Mucosa of descending colon (tissue), 3 donors: Measurements from ENCODE around the gene SLC36A2. TPM values are rescaled to one million over a fixed set of nuclear protein-coding genes. Genes with fewer than 3 reads are reported as not detected.

Source experiments
- ATAC-seq: fragments of 200-7000 bp; cut with Tn5 transposase; one replicate; pipeline ENCODE4 v1.9.1; 2020; ENCODE audit warnings: mild to moderate bottlenecking, moderate library complexity
- DNase-seq, 3 donors: peaks; one replicate each; pipeline ENCODE4 v3.0.0-alpha.2; 2020
- H3K36me3 ChIP-seq: fragments of 200-600 bp; one replicate; pipeline ENCODE4 v1.8.0; 2021; ENCODE audit warnings: low read depth, mild to moderate bottlenecking
- H3K4me1 ChIP-seq: fragments of 200-600 bp; one replicate; pipeline ENCODE4 v1.8.0; 2021; ENCODE audit warnings: low read depth, mild to moderate bottlenecking
- H3K4me3 ChIP-seq: fragments of 200-600 bp; one replicate; pipeline ENCODE4 v1.8.0; 2021; ENCODE audit warnings: mild to moderate bottlenecking
- H3K9me3 ChIP-seq: fragments of 200-600 bp; one replicate; pipeline ENCODE4 v1.8.0; 2021; ENCODE audit warnings: mild to moderate bottlenecking
- CTCF ChIP-seq: fragments of 200-600 bp; IDR thresholded peaks from one replicate; pipeline ENCODE4 v1.8.0; 2022; ENCODE audit warnings: antibody characterized with exemption, mild to moderate bottlenecking
- intact Hi-C, 2 donors: fragments of 100-400 bp; cut with DNase I in 1 of 2; cut with micrococcal nuclease in 1 of 2; formaldehyde crosslinking; loops; one replicate each; pipeline versions ENCODE4 v1.11.0 to v1.11.1; 2022; cut with DNase I, micrococcal nuclease
- total RNA-seq, 3 donors: library from RNA; stranded (reverse); fragmentation: NEBNext Ultra II Directional in 2 of 3; extraction: Animal tissue kit (Norgen Biotek cat#: 25700) in 2 of 3; gene quantifications; one replicate each; pipeline versions ENCODE4 v1.2.1 to v1.2.4, GENCODE V29; 2021 to 2023
- donor health status: DM: no; HTN: no; CAD: no; lungs with moderate emphysema.
- donor health status: DM: no; HTN: no; CAD: no.
- donor health status: DM: no; HTN: yes; CAD: no.

SLC36A2 gene
- total RNA-seq, 3 donors from 2014 or later = not detected

GRCh38 chr5:151274666-151275065 is 72.7 kb downstream of the SLC36A2 start:
- no peak for ATAC-seq

GRCh38 chr5:151271336-151271735 is 76.0 kb downstream of the SLC36A2 start:
- intact Hi-C loops = no loop called here
- no peak for ATAC-seq
- no peak for TF ChIP-seq CTCF
- H3K4me1 ChIP-seq = no peaks in the 10 kb centered on the region
- H3K4me3 ChIP-seq = no peak overlapping the region
- no peak for DNase-seq
- H3K36me3 ChIP-seq = no peaks in the 10 kb centered on the region
- no peaks in the 10 kb centered on the region for H3K9me3 ChIP-seq

More at GRCh38 chr5:151274666-151275065, 72.7 kb downstream of the SLC36A2 start:
- no peaks in the 10 kb centered on the region for H3K4me1 ChIP-seq
- no peak for TF ChIP-seq CTCF
- no peaks in the 10 kb centered on the region for H3K36me3 ChIP-seq
- intact Hi-C loops = no loop called here
- no peaks in the 10 kb centered on the region for H3K9me3 ChIP-seq
- no peak overlapping the region for H3K4me3 ChIP-seq
- DNase-seq = no peak

GRCh38 chr5:151270599-151270998 is 76.8 kb downstream of the SLC36A2 start:
- DNase-seq (no peak), ATAC-seq (no peak)
- Histone ChIP-seq H3K36me3 (no peaks in the 10 kb centered on the region), H3K9me3 (no peaks in the 10 kb centered on the region), H3K4me3 (no peak overlapping the region), H3K4me1 (no peaks in the 10 kb centered on the region)
- TF ChIP-seq CTCF = no peak
- intact Hi-C loops = no loop called here

GRCh38 chr5:151267491-151268260 is 79.7 kb downstream of the SLC36A2 start:
- DNase-seq = no peak
- no peaks in the 10 kb centered on the region for H3K36me3 ChIP-seq
- TF ChIP-seq CTCF = no peak

More at GRCh38 chr5:151267491-151268260, 79.7 kb downstream of the SLC36A2 start:
- ATAC-seq = no peak
- Histone ChIP-seq H3K9me3 (no peaks in the 10 kb centered on the region), H3K4me3 (no peak overlapping the region), H3K4me1 (no peaks in the 10 kb centered on the region)
- intact Hi-C loops = no loop called here

Other genes with a start within 250 kb of the SLC36A2 start
- gene ANXA6, start 189.8 kb downstream of the SLC36A2 start, total RNA-seq = 100 to 1,000 TPM in 1 of 3 donors, 10 to 100 TPM in 2; 21.4 to 180 (median 68.0) TPM
- gene CCDC69, start 123.5 kb downstream of the SLC36A2 start, total RNA-seq = 100 to 1,000 TPM in 1 of 3 donors, 10 to 100 TPM in 1, 1 to 10 TPM in 1; 8.8 to 190 (median 23.4) TPM
- 10 to 100 TPM; 22.0 to 32.1 (median 30.9) TPM for gene GM2A, start 94.4 kb downstream of the SLC36A2 start, total RNA-seq
- gene SLC36A3, start 43.8 kb downstream of the SLC36A2 start, total RNA-seq = not detected
- 100 to 1,000 TPM in 1 of 3 donors, 10 to 100 TPM in 2; 38.1 to 105 (median 55.2) TPM for gene SLC36A1, start 100.0 kb upstream of the SLC36A2 start, total RNA-seq
- gene FAT2, start 243.8 kb upstream of the SLC36A2 start, total RNA-seq = not detected